DMS 273 (cell line): Measurements from ENCODE around the gene C1orf210.

Experiments used
- DNase-seq: peaks from one replicate; lab custom pipeline; 2025; ENCODE audit not compliant: unreplicated experiment; lab: John Stamatoyannopoulos, UW

Gene C1orf210

GRCh38 chr1:43296207-43296606 lies 10.8 kb upstream of the C1orf210 start:
- DNase-seq: no peak

- no peak for DNase-seq
Observed at GRCh38 chr1:43294761-43295160, 9.4 kb upstream of the C1orf210 start.

GRCh38 chr1:43293896-43294760 lies 8.7 kb upstream of the C1orf210 start:
- DNase-seq: no peak

- no peak for DNase-seq
Observed at GRCh38 chr1:43293176-43293575, 7.8 kb upstream of the C1orf210 start.

- no peak for DNase-seq
Observed at GRCh38 chr1:43292679-43293078, 7.3 kb upstream of the C1orf210 start.

GRCh38 chr1:43292216-43292615 lies 6.8 kb upstream of the C1orf210 start:
- peak; percentile 17 for DNase-seq

GRCh38 chr1:43288785-43289706 lies 3.7 kb upstream of the C1orf210 start:
- DNase-seq: no peak

- DNase-seq: peak; percentile 70
Observed at GRCh38 chr1:43288058-43288784, 2.8 kb upstream of the C1orf210 start.

GRCh38 chr1:43286533-43286932 lies 1.2 kb upstream of the C1orf210 start:
- DNase-seq: no peak

GRCh38 chr1:43286115-43286514 lies 734 bp upstream of the C1orf210 start:
- DNase-seq: no peak

GRCh38 chr1:43284546-43285110 lies 753 bp downstream of the C1orf210 start:
- no peak for DNase-seq

- no peak for DNase-seq
Observed at GRCh38 chr1:43284065-43284464, 1.3 kb downstream of the C1orf210 start.

GRCh38 chr1:43282220-43283195 lies 2.9 kb downstream of the C1orf210 start:
- no peak for DNase-seq

- no peak for DNase-seq
Observed at GRCh38 chr1:43280692-43281091, 4.7 kb downstream of the C1orf210 start.

GRCh38 chr1:43279666-43280065 lies 5.7 kb downstream of the C1orf210 start:
- DNase-seq: no peak

GRCh38 chr1:43279161-43279560 lies 6.2 kb downstream of the C1orf210 start:
- no peak for DNase-seq

GRCh38 chr1:43277116-43277876 lies 8.1 kb downstream of the C1orf210 start:
- no peak for DNase-seq

- DNase-seq: no peak
Observed at GRCh38 chr1:43276673-43277072, 8.7 kb downstream of the C1orf210 start.
